ENCODE data around the gene BCKDHA. TPM values are rescaled to one million over a fixed set of nuclear protein-coding genes. Genes with fewer than 3 reads are reported as not detected.
A peak's percentile ranks its signal among the peaks of the same experiment; 100 is the strongest.

BCKDHA gene
- total RNA-seq, 1 experiment from 2014 or later: 64.2 TPM

GRCh38 chr19:41421973-41422372 lies 24.4 kb downstream of the BCKDHA start:
- no peak for DNase-seq
- Histone ChIP-seq H3K36me3 (peaks cover 15% of the 10 kb centered on the region), H3K27me3 (no peaks in the 10 kb centered on the region), H3K4me3 (no peak overlapping the region), H3K4me1 (peaks cover 18% of the 10 kb centered on the region), H3K9me3 (replicated peaks) (no peaks in the 10 kb centered on the region), H3K27ac (no peak overlapping the region)

DNA sequence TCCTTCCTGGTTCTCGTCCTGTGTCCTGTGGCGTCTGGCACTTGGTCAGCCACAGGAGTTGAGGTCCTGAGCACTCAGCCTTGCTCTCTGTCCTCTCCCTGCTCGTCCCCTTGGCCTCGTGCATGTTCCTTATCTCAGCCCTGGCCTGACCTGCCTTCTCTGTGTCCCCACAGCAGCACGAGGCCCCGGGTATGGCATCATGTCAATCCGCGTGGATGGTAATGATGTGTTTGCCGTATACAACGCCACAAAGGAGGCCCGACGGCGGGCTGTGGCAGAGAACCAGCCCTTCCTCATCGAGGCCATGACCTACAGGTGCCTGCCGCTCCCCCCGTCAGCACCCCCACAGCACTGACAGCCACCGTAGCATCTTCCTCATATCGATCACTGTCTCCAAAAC lies 24.8 kb downstream of the BCKDHA start:
- no peak for DNase-seq
- H3K36me3 ChIP-seq: peaks cover 15% of the 10 kb centered on the region
- no peaks in the 10 kb centered on the region for H3K27me3 ChIP-seq
- peaks cover 15% of the 10 kb centered on the region for H3K4me1 ChIP-seq
- no peak overlapping the region for H3K4me3 ChIP-seq
- H3K9me3 ChIP-seq (replicated peaks): no peaks in the 10 kb centered on the region
- H3K27ac ChIP-seq: no peak overlapping the region

DNA sequence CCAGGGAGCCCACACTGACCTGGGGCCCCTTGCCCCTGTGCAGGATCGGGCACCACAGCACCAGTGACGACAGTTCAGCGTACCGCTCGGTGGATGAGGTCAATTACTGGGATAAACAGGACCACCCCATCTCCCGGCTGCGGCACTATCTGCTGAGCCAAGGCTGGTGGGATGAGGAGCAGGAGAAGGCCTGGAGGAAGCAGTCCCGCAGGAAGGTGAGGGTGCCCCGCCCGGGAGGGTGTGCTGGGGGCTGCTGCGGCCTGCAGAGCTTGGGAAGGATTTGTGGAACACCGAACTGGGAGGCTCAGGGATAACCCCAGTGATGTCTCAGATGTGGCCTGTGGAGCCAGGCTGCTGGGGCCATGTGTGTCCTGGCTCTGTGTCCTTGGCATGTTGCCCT lies 25.3 kb downstream of the BCKDHA start:
- H3K9me3 ChIP-seq (replicated peaks): no peaks in the 10 kb centered on the region
- no peak overlapping the region for H3K27ac ChIP-seq
- no peak for DNase-seq
- H3K4me1 ChIP-seq: peaks cover 12% of the 10 kb centered on the region
- peaks cover 15% of the 10 kb centered on the region for H3K36me3 ChIP-seq
- no peak overlapping the region for H3K4me3 ChIP-seq
- H3K27me3 ChIP-seq: no peaks in the 10 kb centered on the region

DNA sequence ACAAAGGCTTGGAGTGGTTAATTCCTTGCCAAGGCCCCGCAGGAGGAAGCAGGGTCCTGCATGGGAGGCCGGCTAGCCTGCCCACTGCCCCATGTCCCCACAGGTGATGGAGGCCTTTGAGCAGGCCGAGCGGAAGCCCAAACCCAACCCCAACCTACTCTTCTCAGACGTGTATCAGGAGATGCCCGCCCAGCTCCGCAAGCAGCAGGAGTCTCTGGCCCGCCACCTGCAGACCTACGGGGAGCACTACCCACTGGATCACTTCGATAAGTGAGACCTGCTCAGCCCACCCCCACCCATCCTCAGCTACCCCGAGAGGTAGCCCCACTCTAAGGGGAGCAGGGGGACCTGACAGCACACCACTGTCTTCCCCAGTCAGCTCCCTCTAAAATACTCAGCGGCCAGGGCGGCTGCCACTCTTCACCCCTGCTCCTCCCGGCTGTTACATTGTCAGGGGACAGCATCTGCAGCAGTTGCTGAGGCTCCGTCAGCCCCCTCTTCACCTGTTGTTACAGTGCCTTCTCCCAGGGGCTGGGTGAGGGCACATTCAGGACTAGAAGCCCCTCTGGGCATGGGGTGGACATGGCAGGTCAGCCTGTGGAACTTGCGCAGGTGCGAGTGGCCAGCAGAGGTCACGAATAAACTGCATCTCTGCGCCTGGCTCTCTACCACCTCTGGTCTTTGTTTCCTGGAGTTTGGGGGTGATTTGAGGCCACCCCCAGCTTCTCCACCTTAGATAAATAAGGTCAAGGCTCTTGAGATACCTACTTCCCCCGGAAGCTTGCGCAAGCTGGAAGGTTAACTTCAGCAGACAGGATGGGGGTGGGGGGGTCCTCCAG lies 26.9 kb downstream of the BCKDHA start:
- DNase-seq: no peak
- Histone ChIP-seq H3K27ac (no peak overlapping the region), H3K27me3 (no peaks in the 10 kb centered on the region), H3K36me3 (peaks cover 10% of the 10 kb centered on the region), H3K4me1 (peaks cover 11% of the 10 kb centered on the region), H3K9me3 (replicated peaks) (no peaks in the 10 kb centered on the region), H3K4me3 (no peak overlapping the region)

DNA sequence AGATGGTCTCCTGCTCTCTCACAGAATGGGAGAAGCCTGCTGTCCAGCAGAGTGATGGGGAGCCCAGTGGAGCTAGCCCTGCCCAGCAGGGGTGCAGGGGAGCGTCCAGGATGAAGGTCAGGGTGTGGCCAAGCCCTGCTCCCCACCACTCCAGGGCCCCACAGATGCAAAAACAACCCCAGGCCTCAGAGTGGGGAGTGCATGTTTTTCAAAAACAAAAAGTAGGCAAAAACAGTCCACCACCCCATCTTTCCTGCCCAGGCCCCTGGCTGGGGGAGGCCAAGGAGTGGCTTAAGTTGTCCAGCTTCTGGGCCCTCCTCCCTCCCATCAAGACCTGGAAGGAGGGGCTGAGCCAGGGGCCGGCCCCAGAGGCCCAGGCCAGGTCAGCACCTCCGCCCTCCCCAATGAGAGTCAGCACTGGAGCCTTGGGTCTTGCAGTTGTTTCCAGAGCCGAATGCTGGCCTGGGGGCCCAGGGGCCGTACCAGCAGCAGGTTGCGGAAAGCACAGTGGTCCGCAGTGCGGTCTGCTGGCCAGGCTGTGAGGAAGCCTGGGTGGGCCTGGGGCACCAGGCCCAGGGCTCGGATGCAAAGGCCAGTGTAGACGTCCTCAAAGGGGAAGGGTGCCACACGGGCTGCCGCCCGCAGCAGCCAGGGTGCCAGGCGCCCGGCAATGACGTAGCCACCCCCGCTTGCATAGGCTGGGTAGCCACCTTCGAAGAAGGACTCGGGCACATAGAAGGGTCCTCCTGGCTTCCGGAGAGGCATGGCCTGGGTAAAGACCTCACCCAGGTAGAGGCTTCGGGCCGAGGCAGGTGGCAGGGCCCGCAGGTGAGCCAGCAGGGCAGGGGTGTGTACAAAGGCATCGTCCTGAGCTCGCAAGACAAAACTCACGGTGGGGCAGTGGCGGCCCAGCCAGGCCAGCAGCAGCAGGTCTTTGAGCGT lies 27.8 kb downstream of the BCKDHA start:
- H3K27me3 ChIP-seq: no peaks in the 10 kb centered on the region
- no peak overlapping the region for H3K4me3 ChIP-seq
- peaks cover 6% of the 10 kb centered on the region for H3K36me3 ChIP-seq
- no peak overlapping the region for H3K27ac ChIP-seq
- H3K4me1 ChIP-seq: peaks cover 11% of the 10 kb centered on the region
- no peaks in the 10 kb centered on the region for H3K9me3 ChIP-seq (replicated peaks)
- no peak for DNase-seq

- H3K27ac ChIP-seq: peak overlapping the region; percentile 87; the same call in 1 of the 2 replicates
- no peaks in the 10 kb centered on the region for H3K27me3 ChIP-seq
- no peak for DNase-seq
- peaks cover 18% of the 10 kb centered on the region for H3K4me1 ChIP-seq
- H3K36me3 ChIP-seq: peaks cover 6% of the 10 kb centered on the region
- H3K9me3 ChIP-seq (replicated peaks): no peaks in the 10 kb centered on the region
- H3K4me3 ChIP-seq: peak overlapping the region; percentile 74
Observed at GRCh38 chr19:41426116-41426841, 28.7 kb downstream of the BCKDHA start.

GRCh38 chr19:41426952-41427646 lies 29.5 kb downstream of the BCKDHA start, which contains the start of gene B3GNT8:
TSS of gene B3GNT8 (minus strand) at chr19:41427374. CDS start at chr19:41426778, 596 bp downstream.
- H3K36me3 ChIP-seq: peaks cover 8% of the 10 kb centered on the region
- DNase-seq: peak; percentile 97 to 98
- peak within 1 kb of the TSS; percentile 87 for H3K27ac ChIP-seq
- H3K4me3 ChIP-seq: peak within 1 kb of the TSS; percentile 74
- no peaks in the 10 kb centered on the region for H3K9me3 ChIP-seq (replicated peaks)
- H3K4me1 ChIP-seq: peaks cover 19% of the 10 kb centered on the region
- H3K27me3 ChIP-seq: no peaks in the 10 kb centered on the region

GRCh38 chr19:41427647-41428480 lies 30.2 kb downstream of the BCKDHA start:
- DNase-seq: peak; percentile 71 to 75
- Histone ChIP-seq H3K36me3 (peaks cover 9% of the 10 kb centered on the region), H3K4me1 (peaks cover 19% of the 10 kb centered on the region), H3K9me3 (replicated peaks) (no peaks in the 10 kb centered on the region), H3K4me3 (peak overlapping the region; percentile 74), H3K27me3 (no peaks in the 10 kb centered on the region), H3K27ac (peak overlapping the region; percentile 87)

DNA sequence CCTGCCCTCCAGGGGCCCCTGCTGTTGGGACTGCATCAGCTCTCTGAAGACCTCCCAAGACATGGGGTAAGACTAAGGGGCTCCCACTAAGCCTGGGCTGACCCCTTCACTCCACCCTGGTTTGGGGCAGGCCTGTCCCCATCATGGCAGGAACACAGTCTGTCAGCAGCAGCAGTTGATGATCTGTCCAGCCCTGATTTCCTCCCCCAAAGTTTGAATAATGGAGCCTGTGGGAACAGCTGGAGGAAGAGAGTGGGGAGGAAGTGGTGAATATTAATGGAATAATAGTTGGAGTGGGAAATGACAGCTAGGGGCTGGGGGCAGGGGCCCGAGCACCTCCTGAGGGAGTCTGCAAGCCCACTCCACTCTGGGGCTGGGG lies 30.9 kb downstream of the BCKDHA start:
- peak in 1 of 2 experiments; percentile 70 for DNase-seq
- Histone ChIP-seq H3K27ac (peak overlapping the region; percentile 87), H3K36me3 (peaks cover 5% of the 10 kb centered on the region), H3K4me1 (peaks cover 19% of the 10 kb centered on the region), H3K4me3 (peak overlapping the region; percentile 74), H3K9me3 (replicated peaks) (no peaks in the 10 kb centered on the region), H3K27me3 (no peaks in the 10 kb centered on the region)

- DNase-seq: peak; percentile 54 to 67
- H3K36me3 ChIP-seq: peaks cover 5% of the 10 kb centered on the region
- no peaks in the 10 kb centered on the region for H3K27me3 ChIP-seq
- no peaks in the 10 kb centered on the region for H3K9me3 ChIP-seq (replicated peaks)
- no peak overlapping the region for H3K4me3 ChIP-seq
- H3K27ac ChIP-seq: peak overlapping the region; percentile 34
- peaks cover 19% of the 10 kb centered on the region for H3K4me1 ChIP-seq
Observed at GRCh38 chr19:41430922-41431321, 33.3 kb downstream of the BCKDHA start.

- H3K4me3 ChIP-seq: no peak overlapping the region
- H3K4me1 ChIP-seq: peaks cover 19% of the 10 kb centered on the region
- peak overlapping the region; percentile 34 for H3K27ac ChIP-seq
- DNase-seq: peak in 1 of 2 experiments; percentile 63
- H3K36me3 ChIP-seq: peaks cover 5% of the 10 kb centered on the region
- H3K9me3 ChIP-seq (replicated peaks): no peaks in the 10 kb centered on the region
- H3K27me3 ChIP-seq: no peaks in the 10 kb centered on the region
Observed at GRCh38 chr19:41431426-41432386, 34.1 kb downstream of the BCKDHA start.

DNA sequence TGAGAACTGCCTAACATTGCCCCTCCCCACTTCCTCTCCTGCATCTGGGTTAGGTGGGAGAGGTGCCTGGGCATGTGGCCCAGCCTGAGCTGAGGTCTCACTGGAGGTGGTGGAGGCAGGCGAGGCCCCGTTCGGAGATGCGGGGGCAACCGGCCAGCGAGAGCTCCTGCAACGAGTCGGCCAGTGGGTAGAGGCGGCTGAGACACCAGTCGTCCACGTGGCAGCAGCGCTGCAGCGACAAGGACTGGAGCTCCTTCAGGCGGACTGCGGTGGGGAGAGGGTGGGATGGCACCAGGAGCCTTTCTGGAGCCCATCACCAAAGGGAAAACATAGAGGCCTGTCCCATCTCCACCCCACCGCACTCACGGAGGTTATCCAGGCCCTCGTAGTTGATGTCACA lies 35.6 kb downstream of the BCKDHA start:
- no peak for DNase-seq
- Histone ChIP-seq H3K9me3 (replicated peaks) (no peaks in the 10 kb centered on the region), H3K4me3 (no peak overlapping the region), H3K27ac (no peak overlapping the region), H3K36me3 (peaks cover 5% of the 10 kb centered on the region), H3K27me3 (no peaks in the 10 kb centered on the region), H3K4me1 (peaks cover 19% of the 10 kb centered on the region)

All from SJCRH30 (cell line).